Colonic mucosa (tissue), 4 donors: Measurements from ENCODE around the gene TECR. TPM values are rescaled to one million over a fixed set of nuclear protein-coding genes. Genes with fewer than 3 reads are reported as not detected.

ENCODE experiments used
- DNase-seq: peaks from one replicate; pipeline ENCODE4 v3.0.0-alpha.2; 2020
- H3K27ac ChIP-seq: fragments of 200-600 bp; one replicate; pipeline ENCODE4 v1.8.0; 2021
- H3K27me3 ChIP-seq: fragments of 200-600 bp; one replicate; pipeline ENCODE4 v1.8.0; 2021
- H3K36me3 ChIP-seq: fragments of 200-600 bp; one replicate; pipeline ENCODE4 v1.8.0; 2021
- H3K4me1 ChIP-seq: fragments of 200-600 bp; one replicate; pipeline ENCODE4 v1.8.0; 2021; ENCODE audit warnings: mild to moderate bottlenecking
- H3K4me3 ChIP-seq: fragments of 200-600 bp; one replicate; pipeline ENCODE4 v1.8.0; 2021
- H3K9ac ChIP-seq, 2 donors: one replicate each; pipeline ENCODE4 v1.7.0; 2013; ENCODE audit warnings: control low read depth in 2 of 2, low read depth in 2 of 2, low read length in 2 of 2
- H3K9me3 ChIP-seq: fragments of 200-600 bp; one replicate; pipeline ENCODE4 v1.8.0; 2021
- CTCF ChIP-seq: fragments of 200-600 bp; IDR thresholded peaks from one replicate; pipeline ENCODE4 v1.8.0; 2022; ENCODE audit warnings: antibody characterized with exemption, mild to moderate bottlenecking
- intact Hi-C: fragments of 100-400 bp; cut with DNase I; formaldehyde crosslinking; loops from one replicate; pipeline ENCODE4 v1.14.1; 2022
- total RNA-seq, 2 donors: library from RNA; stranded (reverse); fragmentation: NEBNext Ultra II Directional in 1 of 2; extraction: Animal tissue kit (Norgen Biotek cat#: 25700) in 1 of 2; gene quantifications; one replicate each; pipeline ENCODE4 v1.2.1, GENCODE V29; 2021
- donor health status: healthy.
- donor health status: DM: no; HTN: no; CAD: no.
- donor health status: DM: no; HTN: no; CAD: no.

Gene TECR
- total RNA-seq, 2 donors from 2014 or later = 136 to 201 TPM

- no peak overlapping the region for H3K27ac ChIP-seq
- H3K36me3 ChIP-seq = no peaks in the 10 kb centered on the region
- H3K27me3 ChIP-seq = no peaks in the 10 kb centered on the region
- peak overlapping the region in 1 of 2 donors; percentile 21 for H3K9ac ChIP-seq
- intact Hi-C loops = no loop called here
- peaks cover 6% of the 10 kb centered on the region for H3K4me1 ChIP-seq
- no peak overlapping the region for H3K4me3 ChIP-seq
- no peak for DNase-seq
- H3K9me3 ChIP-seq = no peaks in the 10 kb centered on the region
- no peak for TF ChIP-seq CTCF
Observed at GRCh38 chr19:14555918-14556661, 26.7 kb downstream of the TECR start.

GRCh38 chr19:14556662-14557188 lies 27.3 kb downstream of the TECR start:
- Histone ChIP-seq H3K27ac (no peak overlapping the region), H3K4me1 (peaks cover 4% of the 10 kb centered on the region), H3K9me3 (no peaks in the 10 kb centered on the region), H3K4me3 (no peak overlapping the region), H3K9ac (peak overlapping the region in 1 of 2 donors; percentile 21), H3K27me3 (no peaks in the 10 kb centered on the region), H3K36me3 (no peaks in the 10 kb centered on the region)
- TF ChIP-seq CTCF = peak; percentile 97
- peak; percentile 76 for DNase-seq
- intact Hi-C loops = no loop called here

- no peak for DNase-seq
- Histone ChIP-seq H3K9me3 (no peaks in the 10 kb centered on the region), H3K9ac (no peak overlapping the region), H3K4me3 (no peak overlapping the region), H3K27me3 (no peaks in the 10 kb centered on the region), H3K4me1 (peaks cover 4% of the 10 kb centered on the region), H3K27ac (no peak overlapping the region), H3K36me3 (no peaks in the 10 kb centered on the region)
- intact Hi-C loops = no loop called here
- TF ChIP-seq CTCF = no peak
Observed at GRCh38 chr19:14558370-14559066, 29.1 kb downstream of the TECR start.

- no peak for DNase-seq
- TF ChIP-seq CTCF = no peak
- Histone ChIP-seq H3K9me3 (no peaks in the 10 kb centered on the region), H3K27me3 (no peaks in the 10 kb centered on the region), H3K4me1 (peaks cover 4% of the 10 kb centered on the region), H3K27ac (no peak overlapping the region), H3K36me3 (no peaks in the 10 kb centered on the region), H3K9ac (no peak overlapping the region), H3K4me3 (no peak overlapping the region)
- intact Hi-C loops = no loop called here
Observed at GRCh38 chr19:14559916-14560775, 30.8 kb downstream of the TECR start.

- H3K36me3 ChIP-seq = no peaks in the 10 kb centered on the region
- H3K9ac ChIP-seq = no peak overlapping the region
- H3K4me1 ChIP-seq = peaks cover 4% of the 10 kb centered on the region
- intact Hi-C loops = no loop called here
- H3K4me3 ChIP-seq = no peak overlapping the region
- TF ChIP-seq CTCF = no peak
- no peaks in the 10 kb centered on the region for H3K27me3 ChIP-seq
- no peak for DNase-seq
- H3K9me3 ChIP-seq = no peaks in the 10 kb centered on the region
- H3K27ac ChIP-seq = no peak overlapping the region
Observed at GRCh38 chr19:14560776-14561108, 31.3 kb downstream of the TECR start.
